Breast epithelium (tissue), 3 donors: Measurements from ENCODE around the gene SLC10A7.

Experiments
- POLR2AphosphoS5 ChIP-seq, 3 donors: sonication (generic); formaldehyde crosslinking; IDR thresholded peaks; one replicate each; pipeline ENCODE4 v1.6.1; 2017; ENCODE audit warnings: antibody characterized with exemption in 3 of 3
- TF ChIP-seq, protein P1 (sequence below), 3 donors: fragments of 450-650 bp; IDR thresholded peaks; one replicate each; pipeline ENCODE4 v1.5.1; 2016 to 2017; ENCODE audit warnings: antibody characterized with exemption in 3 of 3, mild to moderate bottlenecking in 3 of 3, moderate library complexity in 3 of 3

GRCh38 chr4:146285037-146285436 lies 236.7 kb downstream of the SLC10A7 start:
- TF ChIP-seq POLR2AphosphoS5 (IDR thresholded peaks at IDR 0.05), result no peak
- TF ChIP-seq, protein P1, sequence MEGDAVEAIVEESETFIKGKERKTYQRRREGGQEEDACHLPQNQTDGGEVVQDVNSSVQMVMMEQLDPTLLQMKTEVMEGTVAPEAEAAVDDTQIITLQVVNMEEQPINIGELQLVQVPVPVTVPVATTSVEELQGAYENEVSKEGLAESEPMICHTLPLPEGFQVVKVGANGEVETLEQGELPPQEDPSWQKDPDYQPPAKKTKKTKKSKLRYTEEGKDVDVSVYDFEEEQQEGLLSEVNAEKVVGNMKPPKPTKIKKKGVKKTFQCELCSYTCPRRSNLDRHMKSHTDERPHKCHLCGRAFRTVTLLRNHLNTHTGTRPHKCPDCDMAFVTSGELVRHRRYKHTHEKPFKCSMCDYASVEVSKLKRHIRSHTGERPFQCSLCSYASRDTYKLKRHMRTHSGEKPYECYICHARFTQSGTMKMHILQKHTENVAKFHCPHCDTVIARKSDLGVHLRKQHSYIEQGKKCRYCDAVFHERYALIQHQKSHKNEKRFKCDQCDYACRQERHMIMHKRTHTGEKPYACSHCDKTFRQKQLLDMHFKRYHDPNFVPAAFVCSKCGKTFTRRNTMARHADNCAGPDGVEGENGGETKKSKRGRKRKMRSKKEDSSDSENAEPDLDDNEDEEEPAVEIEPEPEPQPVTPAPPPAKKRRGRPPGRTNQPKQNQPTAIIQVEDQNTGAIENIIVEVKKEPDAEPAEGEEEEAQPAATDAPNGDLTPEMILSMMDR (IDR thresholded peaks at IDR 0.05), result no peak
